Right atrium auricular region (tissue), 2 donors: ENCODE data around the gene ULBP2. TPM values are rescaled to one million over a fixed set of nuclear protein-coding genes. Genes with fewer than 3 reads are reported as not detected.
A peak's percentile ranks its signal among the peaks of the same experiment; 100 is the strongest.
"Not testable (repeated sequence)": the region's sequence is repeated elsewhere in the genome, so short reads cannot be mapped to it uniquely, and the experiment has no call there.

Source experiments
- DNase-seq: peaks from one replicate; pipeline ENCODE4 v3.0.0-alpha.2; 2019; ENCODE audit warnings: low spot score
- H3K27ac ChIP-seq, 2 donors: fragments of 200-600 bp; sonication (generic); 1 replicate in 1 of 2; 2 replicates in 1 of 2; pipeline ENCODE4 v1.5.1; 2016 to 2019
- H3K27me3 ChIP-seq, 2 donors: fragments of 200-600 bp; sonication (generic); one replicate each; pipeline versions ENCODE4 v1.5.1 to v1.6.0; 2017 to 2019
- H3K36me3 ChIP-seq: fragments of 200-600 bp; sonication (generic); one replicate; pipeline ENCODE4 v1.5.1; 2016
- H3K4me1 ChIP-seq, 2 donors: fragments of 200-600 bp; sonication (generic); one replicate each; pipeline versions ENCODE4 v1.5.1 to v1.6.0; 2017 to 2019
- H3K4me3 ChIP-seq, 2 donors: fragments of 200-600 bp; sonication (generic); 1 replicate in 1 of 2; 2 replicates in 1 of 2; pipeline ENCODE4 v1.5.1; 2017 to 2019; ENCODE audit warnings: mild to moderate bottlenecking in 1 of 2, moderate library complexity in 1 of 2
- H3K9me3 ChIP-seq, 2 donors: fragments of 200-600 bp; sonication (generic); one replicate each; pipeline ENCODE4 v1.5.1; 2019
- total RNA-seq, 2 donors: library from RNA; depleted of rRNA; stranded (reverse); fragments of >200 nt; gene quantifications; one replicate each; pipeline ENCODE4 v1.1.0, GENCODE V29; 2016
- TF ChIP-seq, protein P1 (sequence below), 2 donors: fragments of 200-600 bp; sonication (generic); IDR thresholded peaks; one replicate each; pipeline ENCODE4 v1.5.1; 2019; ENCODE audit warnings: antibody characterized with exemption in 2 of 2

The ULBP2 gene
- total RNA-seq, 2 donors from 2014 or later: 0.82 to 2.4 TPM

- TF ChIP-seq, protein P1, sequence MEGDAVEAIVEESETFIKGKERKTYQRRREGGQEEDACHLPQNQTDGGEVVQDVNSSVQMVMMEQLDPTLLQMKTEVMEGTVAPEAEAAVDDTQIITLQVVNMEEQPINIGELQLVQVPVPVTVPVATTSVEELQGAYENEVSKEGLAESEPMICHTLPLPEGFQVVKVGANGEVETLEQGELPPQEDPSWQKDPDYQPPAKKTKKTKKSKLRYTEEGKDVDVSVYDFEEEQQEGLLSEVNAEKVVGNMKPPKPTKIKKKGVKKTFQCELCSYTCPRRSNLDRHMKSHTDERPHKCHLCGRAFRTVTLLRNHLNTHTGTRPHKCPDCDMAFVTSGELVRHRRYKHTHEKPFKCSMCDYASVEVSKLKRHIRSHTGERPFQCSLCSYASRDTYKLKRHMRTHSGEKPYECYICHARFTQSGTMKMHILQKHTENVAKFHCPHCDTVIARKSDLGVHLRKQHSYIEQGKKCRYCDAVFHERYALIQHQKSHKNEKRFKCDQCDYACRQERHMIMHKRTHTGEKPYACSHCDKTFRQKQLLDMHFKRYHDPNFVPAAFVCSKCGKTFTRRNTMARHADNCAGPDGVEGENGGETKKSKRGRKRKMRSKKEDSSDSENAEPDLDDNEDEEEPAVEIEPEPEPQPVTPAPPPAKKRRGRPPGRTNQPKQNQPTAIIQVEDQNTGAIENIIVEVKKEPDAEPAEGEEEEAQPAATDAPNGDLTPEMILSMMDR (IDR thresholded peaks at IDR 0.05): no peak
- Histone ChIP-seq H3K36me3 (no peaks in the 10 kb centered on the region), H3K27me3 (no peaks in the 10 kb centered on the region), H3K27ac (no peak overlapping the region), H3K9me3 (no peaks in the 10 kb centered on the region), H3K4me3 (no peak overlapping the region), H3K4me1 (no peaks in the 10 kb centered on the region)
- no peak for DNase-seq
These were observed 28.1 kb upstream of the ULBP2 start for GRCh38 chr6:149913540-149914240.

DNA sequence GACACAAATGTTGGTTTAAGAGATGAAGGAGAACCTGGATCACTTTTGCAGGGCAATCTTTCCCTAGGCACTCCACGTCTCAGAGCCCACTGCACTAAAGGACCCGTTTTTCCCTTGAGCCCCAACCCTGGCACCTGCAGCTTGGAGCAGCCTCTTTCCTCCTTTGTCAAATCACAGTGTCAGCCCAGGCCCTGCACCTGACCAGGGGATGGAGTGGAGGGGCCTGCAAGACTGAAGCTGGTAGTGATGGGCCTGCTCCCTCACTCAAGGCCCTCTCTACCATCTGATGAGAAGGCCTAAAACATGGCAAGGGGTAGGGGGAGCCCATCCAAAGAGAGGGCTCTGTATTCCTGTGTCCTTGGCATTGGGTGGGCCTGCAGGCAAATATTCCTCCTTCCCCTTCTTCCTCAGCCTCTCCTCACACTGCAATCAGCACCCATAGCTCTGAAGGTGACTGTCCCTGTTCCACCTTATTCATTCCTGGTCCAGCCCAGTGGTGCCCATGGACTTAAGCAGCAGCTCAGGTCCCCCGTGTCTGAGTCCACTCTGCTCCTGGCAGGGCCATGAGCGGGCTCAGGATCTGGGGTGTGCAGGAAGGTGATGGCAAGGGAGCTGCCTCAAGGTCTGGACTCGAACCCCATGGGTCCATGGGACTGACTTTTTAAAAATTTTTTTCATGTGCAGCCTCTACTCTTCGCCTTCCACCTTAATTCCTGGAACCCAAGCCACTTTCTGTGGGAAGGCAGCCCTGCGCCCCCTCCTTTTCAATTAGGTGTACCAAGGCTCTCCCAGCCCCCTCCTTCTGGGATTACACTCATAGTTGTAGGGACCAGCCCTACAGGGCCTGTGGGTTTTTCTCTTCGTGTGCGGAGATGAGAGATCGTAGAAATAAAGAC lies 25.6 kb upstream of the ULBP2 start:
- no peak overlapping the region for H3K27ac ChIP-seq
- H3K9me3 ChIP-seq: no peaks in the 10 kb centered on the region
- H3K36me3 ChIP-seq: no peaks in the 10 kb centered on the region
- no peaks in the 10 kb centered on the region for H3K4me1 ChIP-seq
- DNase-seq: peak; percentile 42
- H3K27me3 ChIP-seq: no peaks in the 10 kb centered on the region
- H3K4me3 ChIP-seq: no peak overlapping the region
- TF ChIP-seq, protein P1 (IDR thresholded peaks at IDR 0.05): no peak

- H3K9me3 ChIP-seq: no peaks in the 10 kb centered on the region
- H3K27me3 ChIP-seq: no peaks in the 10 kb centered on the region
- no peaks in the 10 kb centered on the region for H3K36me3 ChIP-seq
- H3K27ac ChIP-seq: no peak overlapping the region
- TF ChIP-seq, protein P1 (IDR thresholded peaks at IDR 0.05): no peak
- no peak overlapping the region for H3K4me3 ChIP-seq
- H3K4me1 ChIP-seq: peaks cover 0 to 7% of the 10 kb centered on the region in 2 donors
- peak; percentile 32 for DNase-seq
These were observed 24.1 kb upstream of the ULBP2 start for GRCh38 chr6:149917679-149918078.

DNA sequence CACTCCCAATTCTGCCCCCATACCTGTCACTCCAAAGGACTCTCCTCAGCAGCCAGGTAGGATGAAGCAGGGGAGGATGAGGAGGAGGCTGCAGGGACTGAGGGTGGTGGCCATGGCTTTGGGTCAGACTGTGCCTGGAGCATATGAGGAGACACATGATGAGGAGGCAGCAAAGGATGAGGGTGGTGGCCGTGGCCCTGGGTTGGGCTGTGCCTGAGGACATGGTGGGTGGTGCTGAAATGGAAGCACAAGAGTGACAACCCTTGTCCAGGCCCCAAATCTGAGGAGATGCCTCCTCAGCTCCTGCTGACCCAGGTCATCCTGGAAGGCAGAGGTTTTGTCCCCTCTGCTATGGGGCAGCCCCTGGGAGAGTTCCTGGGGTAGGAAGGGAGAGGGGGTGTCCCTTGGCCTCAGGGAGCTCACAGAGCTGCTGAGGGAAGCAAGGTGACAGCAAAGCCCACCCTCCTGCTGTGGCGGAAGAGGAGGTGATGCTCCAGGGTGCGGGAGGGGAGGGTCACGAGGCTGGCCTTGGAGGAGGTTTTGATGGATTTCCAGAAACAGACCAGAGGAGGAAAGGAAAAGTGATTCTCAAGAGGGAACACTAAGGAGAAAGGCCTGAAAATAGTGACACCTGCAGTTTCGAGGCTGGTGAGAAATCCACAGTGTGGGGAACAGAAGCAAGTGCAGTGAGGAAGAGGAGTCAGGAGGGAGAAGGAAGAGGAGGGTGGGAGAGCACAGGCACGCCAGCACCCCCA lies 23.5 kb upstream of the ULBP2 start:
- Histone ChIP-seq H3K36me3 (no peaks in the 10 kb centered on the region), H3K9me3 (no peaks in the 10 kb centered on the region), H3K27me3 (no peaks in the 10 kb centered on the region), H3K4me1 (peaks cover 0 to 11% of the 10 kb centered on the region in 2 donors), H3K27ac (no peak overlapping the region), H3K4me3 (no peak overlapping the region)
- peak; percentile 54 for DNase-seq
- TF ChIP-seq, protein P1 (IDR thresholded peaks at IDR 0.05): no peak

DNA sequence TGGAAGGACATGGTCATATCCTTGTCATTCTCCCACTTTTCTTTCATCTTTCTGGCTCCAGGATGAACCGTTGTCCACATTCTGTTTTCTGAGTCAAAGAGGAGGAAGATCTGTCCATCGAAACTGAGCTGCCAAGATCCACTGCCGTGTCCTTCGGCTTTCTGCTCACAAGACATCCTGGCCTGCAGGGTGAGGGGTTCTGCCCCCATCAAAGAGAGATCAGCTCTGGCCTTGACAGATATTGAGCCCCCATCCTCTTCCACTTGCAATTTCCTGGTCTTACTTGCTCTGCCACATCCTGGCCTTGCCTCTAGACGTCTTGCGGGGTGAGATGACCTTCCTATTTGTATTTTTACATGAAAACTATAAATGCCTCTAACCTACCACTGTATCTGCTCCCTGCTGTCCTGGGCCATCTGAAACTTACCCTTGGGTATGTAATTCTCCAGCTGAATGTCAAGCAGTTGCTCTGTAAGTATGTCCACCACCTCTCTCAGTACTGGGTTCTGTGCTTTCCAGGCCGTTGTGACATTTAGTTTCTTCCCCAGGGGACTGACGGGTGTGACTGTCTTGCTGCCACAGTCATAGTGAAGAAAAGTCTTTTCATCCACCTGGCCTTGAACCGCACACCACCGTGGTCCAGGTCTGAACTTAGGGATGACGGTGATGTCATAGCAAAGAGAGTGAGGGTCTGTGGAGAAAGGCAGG lies 22.5 kb upstream of the ULBP2 start:
- H3K9me3 ChIP-seq, H3K27me3 ChIP-seq, H3K27ac ChIP-seq, H3K36me3 ChIP-seq, DNase-seq, H3K4me3 ChIP-seq: not testable (repeated sequence)
- H3K4me1 ChIP-seq: peaks cover 0 to 17% of the 10 kb centered on the region in 2 donors
